HUES6 (cell line): ENCODE results near the gene MYCL.

ENCODE experiments used
- H3K27ac ChIP-seq: 2 replicates; pipeline ENCODE4 v1.7.0; 2013; ENCODE audit warnings: low read depth, mild to moderate bottlenecking, low read length, inconsistent platforms
- H3K27me3 ChIP-seq: 2 replicates; pipeline ENCODE4 v1.6.1; 2013; ENCODE audit warnings: low read length; ENCODE audit not compliant: control insufficient read depth, insufficient read depth
- H3K36me3 ChIP-seq: 2 replicates; pipeline ENCODE4 v1.6.1; 2013; ENCODE audit warnings: low read length; ENCODE audit not compliant: control insufficient read depth, insufficient read depth
- H3K4me1 ChIP-seq: 2 replicates; pipeline ENCODE4 v1.6.1; 2013; ENCODE audit warnings: low read length; ENCODE audit not compliant: control insufficient read depth, insufficient read depth
- H3K4me3 ChIP-seq: 2 replicates; pipeline ENCODE4 v1.5.1; 2013; ENCODE audit warnings: low read depth, low read length
- H3K9ac ChIP-seq: one replicate; pipeline ENCODE4 v1.6.1; 2013; ENCODE audit warnings: mild to moderate bottlenecking, low read length
- H3K9me3 ChIP-seq: 2 replicates; pipeline ENCODE4 v1.6.1; 2013; ENCODE audit warnings: low read depth, low read length; ENCODE audit not compliant: control insufficient read depth, insufficient read depth

Gene MYCL

DNA sequence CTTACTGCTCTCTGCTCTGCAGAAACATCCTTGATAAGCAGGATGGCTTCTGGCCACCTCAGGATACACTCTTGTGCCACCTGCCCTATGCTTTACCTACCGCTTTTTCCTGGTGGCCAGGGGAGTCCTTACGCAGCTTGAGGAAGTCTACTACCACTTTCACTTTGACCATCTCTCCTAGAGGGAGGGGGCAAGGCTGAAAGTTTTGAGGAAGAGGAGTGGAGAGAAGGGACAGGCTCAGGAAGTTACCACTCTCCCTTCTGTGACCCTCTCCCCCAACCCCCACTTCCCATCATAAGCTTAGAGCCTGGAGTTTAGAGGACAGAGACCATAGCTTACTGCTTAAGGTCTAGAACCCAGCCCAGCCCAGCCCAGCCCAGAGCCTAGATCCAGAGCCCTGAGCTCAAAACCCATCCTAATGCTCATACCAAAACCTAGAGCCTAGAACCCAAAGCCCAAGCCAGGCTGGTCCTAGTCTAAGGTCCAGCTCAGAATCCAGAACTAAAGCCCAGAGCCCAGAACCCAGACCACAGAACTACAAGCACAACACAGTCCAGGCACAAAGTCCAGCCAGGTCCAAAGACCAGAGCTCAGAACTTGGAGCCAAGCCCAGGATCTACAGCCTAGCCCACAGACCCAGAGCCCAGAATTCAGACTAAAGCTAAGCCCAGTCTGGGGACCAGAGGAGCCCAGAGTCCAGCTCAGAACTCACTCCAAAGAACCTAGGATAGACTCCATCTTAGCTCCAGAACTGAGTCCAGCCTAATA is 35.2 kb upstream of the MYCL start:
- H3K27me3 ChIP-seq, result no peaks in the 10 kb centered on the region; the same call in 1 of the 2 replicates
- no peaks in the 10 kb centered on the region for H3K36me3 ChIP-seq
- no peak overlapping the region for H3K4me3 ChIP-seq
- H3K4me1 ChIP-seq, result no peaks in the 10 kb centered on the region; the same call in 1 of the 2 replicates
- no peak overlapping the region for H3K27ac ChIP-seq
- H3K9ac ChIP-seq, result no peak overlapping the region
- H3K9me3 ChIP-seq, result no peaks in the 10 kb centered on the region

DNA sequence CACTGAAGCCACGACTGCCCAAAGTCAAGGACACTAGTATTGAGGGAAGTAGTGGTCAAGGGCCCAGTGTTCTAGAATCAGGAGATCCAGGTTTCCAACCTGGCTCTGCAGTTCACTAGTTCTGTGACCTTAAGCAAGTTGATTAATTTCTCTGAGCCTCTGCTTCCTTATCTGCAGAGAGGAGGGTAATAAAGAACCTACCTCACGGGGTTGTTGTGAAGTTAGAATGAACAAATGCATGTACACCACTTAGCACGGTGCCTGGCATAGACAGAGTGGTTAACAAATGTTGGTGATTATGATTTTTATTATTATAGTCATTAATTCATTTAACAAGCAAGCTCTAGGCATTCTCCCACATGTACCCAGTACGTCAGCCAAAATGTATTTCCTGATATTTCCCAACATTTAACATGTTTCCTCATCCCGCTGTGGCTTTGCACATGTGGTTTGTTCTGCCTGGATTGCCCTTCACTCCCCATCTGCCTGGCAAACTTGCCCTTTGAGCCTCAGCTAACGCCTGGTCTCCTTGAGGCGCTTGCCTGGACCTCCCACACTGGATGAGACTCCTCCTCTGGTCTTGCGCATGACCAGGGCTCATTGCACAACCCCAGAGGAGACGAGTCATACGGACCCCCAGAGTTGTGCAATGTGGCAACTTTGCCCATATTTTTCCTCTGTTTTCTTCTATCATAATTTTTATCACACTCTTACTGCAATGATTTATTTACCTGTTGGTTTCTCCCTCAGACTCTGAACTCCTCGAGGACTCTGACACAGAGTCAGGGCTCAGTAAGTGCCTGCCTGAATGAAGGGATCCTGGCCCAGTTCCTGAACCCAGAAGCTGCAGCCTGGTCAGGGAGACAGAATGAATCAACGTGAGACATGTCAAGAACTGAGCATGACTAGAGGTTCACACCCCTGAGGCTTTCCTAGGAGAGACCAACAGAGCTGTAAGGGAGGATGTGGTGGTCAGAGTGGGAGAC is 32.5 kb upstream of the MYCL start:
- Histone ChIP-seq H3K9me3 (no peaks in the 10 kb centered on the region), H3K27me3 (no peaks in the 10 kb centered on the region), H3K36me3 (no peaks in the 10 kb centered on the region), H3K4me1 (no peaks in the 10 kb centered on the region), H3K4me3 (no peak overlapping the region), H3K9ac (no peak overlapping the region), H3K27ac (no peak overlapping the region)

DNA sequence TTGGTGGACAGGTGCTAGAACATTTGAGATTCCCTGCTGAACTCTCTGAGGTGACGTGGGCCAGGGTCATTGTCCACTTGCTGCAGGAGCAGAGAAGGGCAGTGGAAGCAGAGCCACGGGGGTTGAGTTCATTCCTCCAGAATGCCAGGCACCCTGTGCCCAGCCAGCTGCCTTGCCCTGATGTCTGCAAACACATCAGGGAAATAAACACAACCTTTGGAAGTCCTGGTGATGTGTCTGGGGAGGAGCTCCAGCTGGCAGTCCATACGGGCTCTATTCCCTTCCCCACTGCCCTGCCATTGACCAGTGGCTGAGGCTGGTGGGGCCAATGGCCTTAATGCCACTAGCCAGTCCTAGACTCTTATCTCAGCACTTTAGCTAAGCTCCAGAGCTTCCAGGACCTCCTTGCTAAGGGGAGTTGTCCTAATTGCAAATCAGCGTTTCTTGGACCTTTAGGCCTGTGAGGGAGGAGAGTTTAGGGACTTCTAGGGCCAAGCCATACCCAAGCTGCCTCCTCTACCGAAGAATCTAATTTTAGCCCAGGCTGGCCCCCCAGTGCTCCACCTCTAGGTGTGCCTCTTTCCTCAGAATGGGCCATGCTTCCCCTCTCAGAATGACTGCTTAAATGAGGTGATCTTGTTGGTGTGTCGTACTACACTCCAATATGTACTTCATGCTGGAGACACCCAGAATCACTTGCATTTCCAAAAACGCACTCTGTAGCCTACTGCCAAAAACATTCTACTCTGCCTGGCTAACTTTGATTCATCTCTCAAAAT is 27.3 kb upstream of the MYCL start:
- H3K27ac ChIP-seq, result no peak overlapping the region
- H3K27me3 ChIP-seq, result peaks cover 2% of the 10 kb centered on the region; the same call in 1 of the 2 replicates
- no peaks in the 10 kb centered on the region for H3K4me1 ChIP-seq
- H3K4me3 ChIP-seq, result no peak overlapping the region
- H3K9ac ChIP-seq, result no peak overlapping the region
- no peaks in the 10 kb centered on the region for H3K9me3 ChIP-seq
- no peaks in the 10 kb centered on the region for H3K36me3 ChIP-seq

DNA sequence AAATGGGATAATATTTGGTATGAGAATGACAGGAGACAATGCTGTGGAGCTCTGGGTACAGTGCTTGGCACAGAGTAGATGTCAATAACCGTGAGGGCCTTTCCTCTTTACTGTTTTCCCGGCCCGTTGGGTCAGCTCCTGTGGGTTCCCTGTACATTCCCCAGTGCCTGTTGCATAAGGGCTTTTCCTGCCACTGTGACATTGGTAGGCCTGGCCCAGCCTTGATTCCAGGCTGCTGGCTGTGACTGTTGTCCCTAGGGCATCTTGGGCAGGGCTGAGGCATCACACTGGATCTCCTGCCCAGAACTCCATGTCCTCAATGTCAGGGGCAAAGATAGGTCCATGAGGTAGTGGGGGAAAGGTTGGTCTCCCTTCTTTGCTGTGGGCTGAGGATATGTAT is 25.8 kb upstream of the MYCL start:
- H3K27ac ChIP-seq, result no peak overlapping the region
- H3K4me3 ChIP-seq, result no peak overlapping the region
- no peak overlapping the region for H3K9ac ChIP-seq
- no peaks in the 10 kb centered on the region for H3K9me3 ChIP-seq
- peaks cover 5% of the 10 kb centered on the region; the same call in 1 of the 2 replicates for H3K27me3 ChIP-seq
- no peaks in the 10 kb centered on the region for H3K36me3 ChIP-seq
- 0 out of 2 replicates have a peak, but pooled peaks cover under 1% of the 10 kb centered on the region for H3K4me1 ChIP-seq

DNA sequence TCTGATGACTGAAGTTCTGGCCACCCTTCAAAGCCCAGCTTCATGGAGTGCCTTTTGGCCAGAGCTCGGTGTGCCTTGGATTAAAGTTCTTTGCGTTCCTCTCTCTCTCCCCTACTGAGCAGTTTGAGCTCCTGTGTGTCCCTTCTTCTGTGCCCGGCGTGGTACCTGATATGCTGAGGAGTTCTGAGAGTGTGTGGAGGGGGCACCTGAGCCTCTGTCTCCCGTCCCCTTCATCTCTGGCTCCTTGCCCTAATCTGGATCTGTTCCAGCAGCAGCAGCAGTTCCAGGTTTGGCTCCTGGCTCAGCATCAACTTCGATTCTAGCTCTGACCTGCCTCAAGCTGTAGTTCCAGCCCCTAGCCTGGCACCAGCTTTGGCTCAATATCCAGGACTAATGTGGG is 25.1 kb upstream of the MYCL start:
- no peak overlapping the region for H3K27ac ChIP-seq
- no peaks in the 10 kb centered on the region for H3K9me3 ChIP-seq
- H3K4me3 ChIP-seq, result no peak overlapping the region
- H3K4me1 ChIP-seq, result peaks cover 8% of the 10 kb centered on the region
- no peaks in the 10 kb centered on the region for H3K36me3 ChIP-seq
- no peak overlapping the region for H3K9ac ChIP-seq
- peaks cover 12% of the 10 kb centered on the region; the same call in 1 of the 2 replicates for H3K27me3 ChIP-seq

DNA sequence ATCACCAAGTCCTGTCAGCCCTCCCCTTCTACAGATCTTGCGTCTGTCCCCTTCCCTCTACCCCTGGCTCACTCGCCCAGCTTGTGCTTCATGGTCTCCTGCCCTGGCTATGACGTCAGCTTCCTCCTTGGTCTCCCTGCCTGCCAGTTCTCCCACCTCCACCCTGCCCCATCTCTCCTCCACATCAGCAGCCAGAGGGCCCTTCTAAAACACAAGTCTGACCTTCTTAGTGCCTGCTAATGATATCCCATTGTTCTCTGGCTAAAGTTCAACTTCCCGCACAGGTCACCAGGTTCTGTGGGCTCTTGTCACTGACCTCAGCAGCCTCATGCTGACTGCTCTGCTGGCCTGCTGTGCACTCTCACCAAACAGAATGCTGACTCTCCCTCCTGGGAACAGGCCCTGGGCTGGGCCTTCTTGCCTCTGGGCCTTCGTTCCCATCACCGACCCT is 24.7 kb upstream of the MYCL start:
- H3K9ac ChIP-seq, result no peak overlapping the region
- peaks cover 9% of the 10 kb centered on the region for H3K4me1 ChIP-seq
- H3K27me3 ChIP-seq, result peaks cover 13% of the 10 kb centered on the region; the same call in 1 of the 2 replicates
- no peak overlapping the region for H3K4me3 ChIP-seq
- H3K9me3 ChIP-seq, result no peaks in the 10 kb centered on the region
- no peak overlapping the region for H3K27ac ChIP-seq
- H3K36me3 ChIP-seq, result no peaks in the 10 kb centered on the region

DNA sequence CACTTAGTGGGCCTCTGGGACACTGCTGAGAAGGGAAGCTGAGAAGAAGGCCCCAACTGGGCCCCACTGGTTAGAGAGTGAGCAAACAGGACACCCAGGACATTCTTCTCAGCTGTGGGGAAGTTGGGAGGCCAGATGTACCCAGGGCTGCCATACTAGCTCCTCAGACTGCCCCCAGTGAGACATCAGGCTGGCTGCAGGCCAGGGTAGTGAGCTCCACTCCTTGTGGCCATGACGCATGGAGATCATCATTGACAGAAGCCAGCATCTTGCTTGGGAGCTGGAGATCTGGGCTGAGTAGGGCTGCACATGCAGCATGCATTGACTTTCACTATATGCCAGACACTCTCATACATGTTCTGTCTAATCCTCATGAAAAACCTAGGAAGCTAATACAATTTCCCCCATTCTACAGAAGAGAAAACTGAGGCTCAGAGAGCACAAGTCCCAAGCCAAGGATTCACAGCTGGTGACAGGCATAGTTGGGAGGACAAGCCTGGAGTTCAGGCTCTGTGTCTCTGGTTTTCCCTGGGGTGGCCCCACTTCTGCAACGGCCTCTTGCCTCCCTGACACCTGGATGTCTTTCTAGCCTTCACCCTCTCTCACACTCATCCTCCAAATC is 24.1 kb upstream of the MYCL start:
- Histone ChIP-seq H3K4me1 (peaks cover 9% of the 10 kb centered on the region), H3K27ac (no peak overlapping the region), H3K9me3 (no peaks in the 10 kb centered on the region), H3K27me3 (peaks cover 13% of the 10 kb centered on the region; the same call in 1 of the 2 replicates), H3K9ac (no peak overlapping the region), H3K36me3 (no peaks in the 10 kb centered on the region), H3K4me3 (no peak overlapping the region)

DNA sequence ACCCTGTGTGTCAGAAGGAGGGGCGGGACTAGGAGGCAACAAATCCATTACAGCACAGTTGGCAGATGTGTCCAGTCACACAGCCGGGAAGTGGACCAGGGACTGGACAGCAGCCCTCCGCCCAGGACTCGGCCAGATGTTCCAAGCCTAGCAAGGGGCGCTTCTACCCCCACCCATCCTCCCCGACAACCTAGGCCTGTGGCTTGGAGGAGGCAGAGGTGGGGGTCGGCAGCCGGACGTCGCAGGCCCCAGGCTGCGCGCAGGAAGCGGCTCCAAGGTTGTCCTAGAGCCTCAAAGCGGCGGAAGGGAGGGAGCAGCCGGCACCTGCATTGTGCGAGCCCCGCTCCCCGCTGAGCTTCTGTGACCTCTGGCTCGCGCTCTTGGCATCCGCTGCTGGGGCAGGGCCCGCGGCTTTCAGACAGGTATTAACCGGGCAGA is 20.6 kb upstream of the MYCL start:
- Histone ChIP-seq H3K4me1 (peaks cover 9% of the 10 kb centered on the region), H3K4me3 (peak overlapping the region; percentile 45), H3K36me3 (no peaks in the 10 kb centered on the region), H3K9me3 (no peaks in the 10 kb centered on the region), H3K27ac (no peak overlapping the region), H3K9ac (no peak overlapping the region), H3K27me3 (peaks cover 13% of the 10 kb centered on the region; the same call in 1 of the 2 replicates)

DNA sequence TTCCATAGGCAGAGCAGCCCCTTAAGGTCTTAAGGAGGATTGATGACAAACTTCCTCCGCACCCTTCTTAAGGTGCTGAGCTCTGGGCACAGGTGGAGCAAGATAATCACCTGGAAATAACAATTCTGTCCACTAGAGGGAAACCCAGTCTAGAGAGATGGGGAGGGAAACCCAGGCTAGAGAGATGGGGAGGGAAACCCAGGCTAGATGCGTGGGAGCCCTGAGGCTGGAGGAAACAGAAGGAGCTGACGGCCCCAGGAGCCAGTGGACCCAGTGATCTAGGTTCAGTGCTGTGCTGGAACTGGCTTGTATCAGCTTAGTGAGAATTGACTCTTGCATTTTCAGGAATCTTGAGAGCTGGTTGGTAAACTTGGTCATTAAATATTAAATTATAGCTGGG is 17.8 kb upstream of the MYCL start:
- Histone ChIP-seq H3K4me3 (no peak overlapping the region), H3K27ac (no peak overlapping the region), H3K9me3 (no peaks in the 10 kb centered on the region), H3K36me3 (no peaks in the 10 kb centered on the region), H3K27me3 (peaks cover 13% of the 10 kb centered on the region; the same call in 1 of the 2 replicates), H3K9ac (no peak overlapping the region), H3K4me1 (peaks cover 9% of the 10 kb centered on the region)

DNA sequence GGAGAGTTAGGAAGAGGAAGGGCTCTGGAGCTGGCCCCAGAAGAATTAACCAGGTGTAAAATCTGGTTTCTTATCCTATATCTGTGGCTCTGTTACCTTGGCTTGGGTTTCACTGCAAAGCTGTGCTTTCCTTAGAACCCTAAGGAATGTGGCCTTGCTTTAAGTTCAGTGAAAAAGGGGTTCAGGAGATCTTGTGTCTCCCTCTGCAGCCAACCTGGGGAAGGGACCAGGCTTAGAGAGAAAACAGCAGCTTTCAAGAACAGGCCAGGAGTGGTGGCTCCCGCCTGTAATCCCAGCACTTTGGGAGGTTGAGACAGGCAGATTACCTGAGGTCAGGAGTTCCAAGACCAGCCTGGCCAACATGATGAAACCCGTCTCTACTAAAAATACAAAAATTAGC is 16.1 kb upstream of the MYCL start:
- Histone ChIP-seq H3K9me3 (no peaks in the 10 kb centered on the region), H3K4me1 (peaks cover 9% of the 10 kb centered on the region), H3K9ac (no peak overlapping the region), H3K4me3 (no peak overlapping the region), H3K36me3 (no peaks in the 10 kb centered on the region), H3K27me3 (peaks cover 10% of the 10 kb centered on the region; the same call in 1 of the 2 replicates), H3K27ac (no peak overlapping the region)
